IMR-90 (cell line): Measurements from ENCODE around the gene FGR. TPM values are rescaled to one million over a fixed set of nuclear protein-coding genes. Genes with fewer than 3 reads are reported as not detected.
A peak's percentile ranks its signal among the peaks of the same experiment; 100 is the strongest.

Experiments
- ATAC-seq: fragments of 200-7000 bp; cut with Tn5 transposase; 2 replicates; pipeline ENCODE4 v1.9.1; 2020; ENCODE audit warnings: low read depth, mild to moderate bottlenecking, moderate library complexity
- BruUV-seq: library from RNA; stranded (reverse); fragments of 400-500 nt; replicated peaks from 2 replicates; lab custom pipeline; 2021; lab: Mats Ljungman, UMichigan
- CTCF ChIA-PET: fragments of 300-600 bp; formaldehyde crosslinking; extraction: SDS; loops from one replicate; lab custom pipeline; 2021; ENCODE audit warnings: antibody characterized with exemption; lab: Yijun Ruan, JAX
- POLR2A ChIA-PET: fragments of 300-600 bp; sonication (Branson Sonifier 250); formaldehyde crosslinking; loops from one replicate; lab custom pipeline; 2022; ENCODE audit warnings: antibody characterized with exemption; ENCODE audit not compliant: unreplicated experiment; lab: Charles Lee
- DNase-seq: peaks from one replicate; pipeline ENCODE4 v3.0.0; 2013
- H2AFZ ChIP-seq: replicated peaks from 2 replicates; pipeline ENCODE3; 2013; ENCODE audit warnings: low read length, mild to moderate bottlenecking; ENCODE audit not compliant: poor library complexity
- H2AK5ac ChIP-seq: 2 replicates; pipeline ENCODE4 v1.6.1; 2013; ENCODE audit warnings: low read depth, low read length, inconsistent platforms
- H2AK9ac ChIP-seq: replicated peaks from 2 replicates; pipeline ENCODE3; 2013; ENCODE audit warnings: mild to moderate bottlenecking, low read depth, low read length, moderate library complexity; ENCODE audit not compliant: poor library complexity
- H2BK120ac ChIP-seq: 2 replicates; pipeline ENCODE4 v1.6.1; 2013; ENCODE audit warnings: low read depth, low read length, inconsistent platforms
- H2BK15ac ChIP-seq: 3 replicates; pipeline ENCODE4 v1.6.1; 2013; ENCODE audit warnings: low read depth, low read length, inconsistent platforms
- H2BK20ac ChIP-seq: 2 replicates; pipeline ENCODE4 v1.6.1; 2013; ENCODE audit warnings: low read depth, mild to moderate bottlenecking, inconsistent platforms, low read length, moderate library complexity
- H2BK5ac ChIP-seq: 2 replicates; pipeline ENCODE4 v1.6.1; 2013; ENCODE audit warnings: mild to moderate bottlenecking, low read depth, low read length, inconsistent platforms; ENCODE audit not compliant: poor library complexity, severe bottlenecking
- H3K14ac ChIP-seq: replicated peaks from 2 replicates; pipeline ENCODE4 v1.6.1; 2013; ENCODE audit warnings: low read depth, low read length, inconsistent platforms
- H3K18ac ChIP-seq: 2 replicates; pipeline ENCODE4 v1.6.1; 2013; ENCODE audit warnings: low read depth, low read length, control low read depth
- H3K23ac ChIP-seq: 2 replicates; pipeline ENCODE4 v1.6.1; 2013; ENCODE audit warnings: low read depth, low read length, inconsistent platforms
- H3K27ac ChIP-seq: 2 replicates; pipeline ENCODE4 v1.5.1; 2013; ENCODE audit warnings: mild to moderate bottlenecking, control low read depth, low read length; ENCODE audit not compliant: insufficient read depth
- H3K27me3 ChIP-seq: 2 replicates; pipeline ENCODE4 v1.6.1; 2013; ENCODE audit warnings: low read length; ENCODE audit not compliant: control insufficient read depth, insufficient read depth
- H3K36me3 ChIP-seq: 2 replicates; pipeline ENCODE4 v1.6.1; 2013; ENCODE audit warnings: low read length, mixed read lengths; ENCODE audit not compliant: control insufficient read depth, insufficient read depth
- H3K4ac ChIP-seq: 2 replicates; pipeline ENCODE4 v1.6.1; 2013; ENCODE audit warnings: low read depth, low read length, inconsistent platforms
- H3K4me1 ChIP-seq: 2 replicates; pipeline ENCODE4 v1.6.1; 2013; ENCODE audit warnings: low read length, mixed read lengths; ENCODE audit not compliant: control insufficient read depth, insufficient read depth
- H3K4me2 ChIP-seq: 2 replicates; pipeline ENCODE4 v1.6.1; 2013; ENCODE audit warnings: low read depth, mild to moderate bottlenecking, control low read depth, low read length, moderate library complexity
- H3K4me3 ChIP-seq: 2 replicates; pipeline ENCODE4 v1.5.1; 2013; ENCODE audit warnings: low read depth, mild to moderate bottlenecking, control low read depth, low read length, moderate library complexity; ENCODE audit not compliant: insufficient read depth
- H3K56ac ChIP-seq: 2 replicates; pipeline ENCODE4 v1.6.1; 2013; ENCODE audit warnings: low read length, inconsistent platforms; ENCODE audit not compliant: insufficient read depth; ENCODE audit errors: extremely low read depth
- H3K79me1 ChIP-seq, 2 experiments: 2 replicates each; pipeline ENCODE4 v1.6.1; 2013; ENCODE audit warnings: low read length in 2 of 2, inconsistent platforms in 1 of 2, low read depth in 1 of 2
- H3K9ac ChIP-seq: 2 replicates; pipeline ENCODE4 v1.6.1; 2013; ENCODE audit warnings: low read depth, low read length, control low read depth
- H3K9me1 ChIP-seq: 2 replicates; pipeline ENCODE4 v1.6.1; 2013; ENCODE audit warnings: low read length, inconsistent platforms; ENCODE audit not compliant: insufficient read depth
- H3K9me3 ChIP-seq: 2 replicates; pipeline ENCODE4 v1.6.1; 2013; ENCODE audit warnings: low read length; ENCODE audit not compliant: control insufficient read depth, insufficient read depth
- H4K20me1 ChIP-seq: 2 replicates; pipeline ENCODE4 v1.6.1; 2013; ENCODE audit warnings: low read length, inconsistent platforms; ENCODE audit not compliant: insufficient read depth
- H4K5ac ChIP-seq: 2 replicates; pipeline ENCODE4 v1.6.1; 2013; ENCODE audit warnings: mild to moderate bottlenecking, low read depth, low read length, control low read depth
- H4K8ac ChIP-seq, 2 experiments: 2 replicates each; pipeline ENCODE4 v1.6.1; 2013; ENCODE audit warnings: low read depth in 2 of 2, low read length in 2 of 2, control low read depth in 1 of 2, inconsistent platforms in 1 of 2
- H4K91ac ChIP-seq: 2 replicates; pipeline ENCODE4 v1.6.1; 2013; ENCODE audit warnings: low read depth, low read length, inconsistent platforms; ENCODE audit not compliant: insufficient read depth
- CTCF ChIP-seq: conservative IDR thresholded peaks from 2 replicates; pipeline ENCODE4 v1.5.1; 2012; ENCODE audit warnings: mild to moderate bottlenecking, low read depth, low read length, improper control_type of control experiment
- POLR2A ChIP-seq: IDR thresholded peaks from 2 replicates; pipeline ENCODE4 v1.6.1; 2012; ENCODE audit warnings: mild to moderate bottlenecking, low read depth, low read length
- WGBS, 2 experiments: methylation state at CpG; one replicate each; pipeline versions ENCODE4 v1.1.5 to v1.1.7; 2013; ENCODE audit warnings: missing lambda C conversion rate in 2 of 2; ENCODE audit not compliant: insufficient read length in 1 of 2; ENCODE audit errors: extremely low coverage in 2 of 2; 5-methylcytosine and 5-hydroxymethylcytosine counted together
- dilution Hi-C: fragments of 300-500 bp; cut with HindIII; formaldehyde crosslinking; loops from one replicate; pipeline ENCODE4 v1.14.3; 2018; ENCODE audit warnings: low sequenced_read_pairs; ENCODE audit not compliant: unreplicated experiment
- in situ Hi-C: fragments of 300-500 bp; cut with MboI; formaldehyde crosslinking; loops from 3 replicates; pipeline ENCODE4 v1.14.3; 2019; ENCODE audit warnings: low sequenced_read_pairs, inconsistent platforms, mixed read lengths
- intact Hi-C: fragments of 100-400 bp; cut with micrococcal nuclease; formaldehyde crosslinking; loops from 2 replicates; pipeline ENCODE4 v1.10.0; 2022
- polyA plus RNA-seq, 3 experiments: library from polyadenylated mRNA; depleted of rRNA; stranded (reverse); fragments of >200 nt; gene quantifications; 2 replicates each; pipeline ENCODE4 v1.2.3, GENCODE V29; 2012; ENCODE audit warnings: low replicate concordance in 1 of 3
- total RNA-seq: library from RNA; depleted of rRNA; stranded (reverse); fragments of >200 nt; gene quantifications from 2 replicates; pipeline ENCODE4 v1.2.3, GENCODE V29; 2012

Gene FGR
- total and polyA plus RNA-seq, 2 of the 4 experiments (the other 2 are of a cell fraction): not detected

- Histone ChIP-seq H4K91ac (no peak overlapping the region), H3K9ac (no peak overlapping the region), H2BK20ac (no peak overlapping the region), H3K4me1 (no peaks in the 10 kb centered on the region), H4K5ac (no peak overlapping the region), H2BK120ac (no peak overlapping the region), H2AK5ac (no peak overlapping the region), H3K4me3 (no peak overlapping the region), H2BK5ac (no peak overlapping the region), H3K27me3 (peaks cover 29% of the 10 kb centered on the region), H3K27ac (no peak overlapping the region), H2AK9ac (no peak overlapping the region), H3K36me3 (no peaks in the 10 kb centered on the region), H4K8ac (no peak overlapping the region), H4K20me1 (no peaks in the 10 kb centered on the region), H3K9me1 (no peaks in the 10 kb centered on the region), H3K23ac (no peak overlapping the region), H3K14ac (no peak overlapping the region), H3K4ac (no peak overlapping the region), H3K9me3 (no peaks in the 10 kb centered on the region), H3K56ac (no peak overlapping the region), H2BK15ac (no peak overlapping the region), H2AFZ (peak overlapping the region; percentile 17), H3K18ac (no peak overlapping the region), H3K79me1 (no peaks in the 10 kb centered on the region), H3K4me2 (no peak overlapping the region)
- POLR2A ChIA-PET: no interaction called here
- CTCF ChIA-PET: no interaction called here
- WGBS, 2 experiments: no CpG with 5 or more reads among the region's 2 CpGs
- no peak for DNase-seq
- no peak for TF ChIP-seq POLR2A
- 0 out of 2 replicates have a peak, but pooled peaks have one; percentile 25 for TF ChIP-seq CTCF
- no TSS peak for BruUV-seq
- in situ Hi-C loops (no loop called here), dilution Hi-C loops (no loop called here), intact Hi-C loops (no loop called here)
- ATAC-seq: no peak
These were observed 18.5 kb downstream of the FGR start for GRCh38 chr1:27616441-27616840.
